ENCODE measurements around the gene OCSTAMP.

DNA sequence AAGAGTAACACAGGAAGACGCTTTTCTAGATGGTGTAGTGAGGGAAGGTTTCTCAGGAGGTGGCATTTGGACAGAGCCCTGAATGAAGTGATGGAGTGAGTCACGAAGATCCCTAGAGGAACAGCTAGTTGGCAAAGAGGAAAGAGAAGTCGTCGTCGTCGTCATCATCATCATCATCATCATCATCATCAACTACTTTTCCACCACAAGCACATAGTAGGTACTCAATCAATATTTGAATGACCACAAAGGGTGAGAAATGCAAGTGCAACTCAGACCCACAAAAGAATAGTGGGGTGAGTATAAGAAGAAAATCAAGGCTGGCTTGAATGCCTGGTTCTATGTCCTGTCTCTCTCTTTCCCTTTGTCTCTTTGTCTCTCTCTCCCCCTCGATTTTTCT lies 28.3 kb upstream of the OCSTAMP start:
- TF ChIP-seq TAF1 (IDR thresholded peaks at IDR 0.05; ENCODE audit: borderline replicate concordance, insufficient read depth, low read length): no peak
- no peak for TF ChIP-seq POLR2AphosphoS5 (IDR thresholded peaks at IDR 0.05; ENCODE audit: low read depth, low read length)
- no peak for TF ChIP-seq SIN3A (IDR thresholded peaks at IDR 0.05; ENCODE audit: borderline replicate concordance, insufficient read depth, low read length)
- TF ChIP-seq, protein P1, sequence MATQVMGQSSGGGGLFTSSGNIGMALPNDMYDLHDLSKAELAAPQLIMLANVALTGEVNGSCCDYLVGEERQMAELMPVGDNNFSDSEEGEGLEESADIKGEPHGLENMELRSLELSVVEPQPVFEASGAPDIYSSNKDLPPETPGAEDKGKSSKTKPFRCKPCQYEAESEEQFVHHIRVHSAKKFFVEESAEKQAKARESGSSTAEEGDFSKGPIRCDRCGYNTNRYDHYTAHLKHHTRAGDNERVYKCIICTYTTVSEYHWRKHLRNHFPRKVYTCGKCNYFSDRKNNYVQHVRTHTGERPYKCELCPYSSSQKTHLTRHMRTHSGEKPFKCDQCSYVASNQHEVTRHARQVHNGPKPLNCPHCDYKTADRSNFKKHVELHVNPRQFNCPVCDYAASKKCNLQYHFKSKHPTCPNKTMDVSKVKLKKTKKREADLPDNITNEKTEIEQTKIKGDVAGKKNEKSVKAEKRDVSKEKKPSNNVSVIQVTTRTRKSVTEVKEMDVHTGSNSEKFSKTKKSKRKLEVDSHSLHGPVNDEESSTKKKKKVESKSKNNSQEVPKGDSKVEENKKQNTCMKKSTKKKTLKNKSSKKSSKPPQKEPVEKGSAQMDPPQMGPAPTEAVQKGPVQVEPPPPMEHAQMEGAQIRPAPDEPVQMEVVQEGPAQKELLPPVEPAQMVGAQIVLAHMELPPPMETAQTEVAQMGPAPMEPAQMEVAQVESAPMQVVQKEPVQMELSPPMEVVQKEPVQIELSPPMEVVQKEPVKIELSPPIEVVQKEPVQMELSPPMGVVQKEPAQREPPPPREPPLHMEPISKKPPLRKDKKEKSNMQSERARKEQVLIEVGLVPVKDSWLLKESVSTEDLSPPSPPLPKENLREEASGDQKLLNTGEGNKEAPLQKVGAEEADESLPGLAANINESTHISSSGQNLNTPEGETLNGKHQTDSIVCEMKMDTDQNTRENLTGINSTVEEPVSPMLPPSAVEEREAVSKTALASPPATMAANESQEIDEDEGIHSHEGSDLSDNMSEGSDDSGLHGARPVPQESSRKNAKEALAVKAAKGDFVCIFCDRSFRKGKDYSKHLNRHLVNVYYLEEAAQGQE (IDR thresholded peaks at IDR 0.05; ENCODE audit: insufficient read depth in 1 of 2, low read depth in 2 of 2, low read length in 2 of 2): no peak

All from PFSK-1 (cell line).